ENCODE results near the gene CSNK1G2. TPM values are rescaled to one million over a fixed set of nuclear protein-coding genes. Genes with fewer than 3 reads are reported as not detected.

CSNK1G2 gene
- total RNA-seq, 8 experiments from 2014 or later, result 25.6 to 68.4 (median 49.8) TPM

GRCh38 chr19:2015608-2015950 is 74.6 kb downstream of the CSNK1G2 start, which contains the start of gene BTBD2:
BTBD2 (minus strand) TSS chr19:2015714; CDS start chr19:2015703, 11 bp downstream.
- peak within 1 kb of the TSS; percentile 64 to 84 (median 72) for H3K4me3 ChIP-seq
- ATAC-seq (replicated peaks in 6 of 8), result peak in 7 of 8 experiments; percentile 13 to 36 (median 27)
- in situ Hi-C loops (cut with MboI; ENCODE audit: low pct_unique_long_range_greater_than_20kb in 2 of 9, low sequenced_read_pairs in 9 of 9, unreplicated experiment in 9 of 9), result no loop called here
- peak within 1 kb of the TSS; percentile 83 to 90 for H3K27ac ChIP-seq
- peaks cover 15 to 23% of the 10 kb centered on the region in 2 donors for H3K4me1 ChIP-seq (replicated peaks in 1 of 2)
- WGBS, 10 experiments, result no CpG with 5 or more reads among the region's 20 CpGs

- Histone ChIP-seq H3K4me3 (peak overlapping the region; percentile 26 to 53 (median 44)), H3K27ac (peak overlapping the region in 1 of 2 donors; percentile 44), H3K4me1 (replicated peaks in 1 of 2) (peaks cover 15 to 23% of the 10 kb centered on the region in 2 donors)
- in situ Hi-C loops (cut with MboI; ENCODE audit: low pct_unique_long_range_greater_than_20kb in 2 of 9, low sequenced_read_pairs in 9 of 9, unreplicated experiment in 9 of 9), result no loop called here
- 40 to 100% (median 95%) methylated on average over 1 to 8 of the region's 23 CpGs; no CpG with 5 or more reads in 4 of the 10 experiments for whole genome bisulfite sequencing, 10 experiments
- peak; percentile 19 to 71 (median 48) for ATAC-seq (replicated peaks in 6 of 8)
Observed at GRCh38 chr19:2016041-2016807, 75.3 kb downstream of the CSNK1G2 start.

- no peak for ATAC-seq (replicated peaks in 6 of 8)
- WGBS, 10 experiments, result 40 to 94% (median 78%) methylated on average over 2 to 9 of the region's 13 CpGs; no CpG with 5 or more reads in 2 of the 10 experiments
Observed at GRCh38 chr19:2018752-2019151, 77.8 kb downstream of the CSNK1G2 start.

GRCh38 chr19:2021453-2022140 is 80.6 kb downstream of the CSNK1G2 start:
- no peak for ATAC-seq (replicated peaks in 6 of 8)
- Histone ChIP-seq H3K27ac (no peak overlapping the region), H3K4me1 (replicated peaks in 1 of 2) (no peaks in the 10 kb centered on the region), H3K4me3 (no peak overlapping the region)
- 80 to 100% (median 90%) methylated on average over 1 to 2 of the region's 4 CpGs; no CpG with 5 or more reads in 6 of the 10 experiments for WGBS, 10 experiments
- in situ Hi-C loops (cut with MboI; ENCODE audit: low pct_unique_long_range_greater_than_20kb in 2 of 9, low sequenced_read_pairs in 9 of 9, unreplicated experiment in 9 of 9), result no loop called here

More at GRCh38 chr19:2018752-2019151, 77.8 kb downstream of the CSNK1G2 start:
- Histone ChIP-seq H3K27ac (no peak overlapping the region), H3K4me1 (replicated peaks in 1 of 2) (peaks cover 6 to 15% of the 10 kb centered on the region in 2 donors), H3K4me3 (no peak overlapping the region)
- in situ Hi-C loops (cut with MboI; ENCODE audit: low pct_unique_long_range_greater_than_20kb in 2 of 9, low sequenced_read_pairs in 9 of 9, unreplicated experiment in 9 of 9), result no loop called here

- ATAC-seq (replicated peaks in 6 of 8), result no peak
- Histone ChIP-seq H3K4me1 (replicated peaks in 1 of 2) (no peaks in the 10 kb centered on the region), H3K27ac (no peak overlapping the region), H3K4me3 (no peak overlapping the region)
- WGBS, 10 experiments, result 77 to 100% (median 87%) methylated on average over 2 of the region's 2 CpGs; no CpG with 5 or more reads in 5 of the 10 experiments
- in situ Hi-C loops (cut with MboI; ENCODE audit: low pct_unique_long_range_greater_than_20kb in 2 of 9, low sequenced_read_pairs in 9 of 9, unreplicated experiment in 9 of 9), result no loop called here
Observed at GRCh38 chr19:2022289-2022688, 81.3 kb downstream of the CSNK1G2 start.

- Histone ChIP-seq H3K4me3 (no peak overlapping the region), H3K27ac (no peak overlapping the region), H3K4me1 (replicated peaks in 1 of 2) (no peaks in the 10 kb centered on the region)
- in situ Hi-C loops (cut with MboI; ENCODE audit: low pct_unique_long_range_greater_than_20kb in 2 of 9, low sequenced_read_pairs in 9 of 9, unreplicated experiment in 9 of 9), result no loop called here
- 60 to 100% (median 100%) methylated on average over 1 to 2 of the region's 10 CpGs; no CpG with 5 or more reads in 7 of the 10 experiments for WGBS, 10 experiments
- ATAC-seq (replicated peaks in 6 of 8), result no peak
Observed at GRCh38 chr19:2026770-2027169, 85.8 kb downstream of the CSNK1G2 start.

GRCh38 chr19:2027361-2027760 is 86.4 kb downstream of the CSNK1G2 start:
- ATAC-seq (replicated peaks in 6 of 8), result peak in 1 of 8 experiments; percentile 15
- Histone ChIP-seq H3K27ac (no peak overlapping the region), H3K4me3 (no peak overlapping the region), H3K4me1 (replicated peaks in 1 of 2) (peaks cover under 1 to 5% of the 10 kb centered on the region in 2 donors)
- in situ Hi-C loops (cut with MboI; ENCODE audit: low pct_unique_long_range_greater_than_20kb in 2 of 9, low sequenced_read_pairs in 9 of 9, unreplicated experiment in 9 of 9), result no loop called here
- 0 to 92% (median 58%) methylated on average over 1 to 8 of the region's 9 CpGs; no CpG with 5 or more reads in 2 of the 10 experiments for WGBS, 10 experiments

Other genes starting within 250 kb of the CSNK1G2 start
- 1 to 10 TPM in 1 of 8 experiments, under 1 TPM in 6, not detected in 1; 0.11 to 3.7 (median 0.35) TPM for gene ONECUT3, start 187.7 kb upstream of the CSNK1G2 start, total RNA-seq
- 1 to 10 TPM in 1 of 8 experiments, under 1 TPM in 7; 0.32 to 2.3 (median 0.78) TPM for gene ATP8B3, start 128.9 kb upstream of the CSNK1G2 start, total RNA-seq
- gene REXO1, start 92.7 kb upstream of the CSNK1G2 start, total RNA-seq, result 10 to 100 TPM in 4 of 8 experiments, 1 to 10 TPM in 4; 6.3 to 20.9 (median 11.1) TPM
- gene KLF16, start 77.6 kb upstream of the CSNK1G2 start, total RNA-seq, result 10 to 100 TPM in 2 of 8 experiments, 1 to 10 TPM in 6; 2.7 to 18.6 (median 4.6) TPM
- gene ABHD17A, start 55.7 kb upstream of the CSNK1G2 start, total RNA-seq, result 10 to 100 TPM; 30.4 to 42.3 (median 37.2) TPM
- 1 to 10 TPM in 5 of 8 experiments, under 1 TPM in 3; 0.50 to 3.8 (median 2.1) TPM for gene ADAT3, start 35.8 kb upstream of the CSNK1G2 start, total RNA-seq
- 10 to 100 TPM in 7 of 8 experiments, 1 to 10 TPM in 1; 8.4 to 47.8 (median 24.1) TPM for gene SCAMP4, start 35.8 kb upstream of the CSNK1G2 start, total RNA-seq
- gene BTBD2, start 74.5 kb downstream of the CSNK1G2 start, total RNA-seq, result 10 to 100 TPM; 20.3 to 92.3 (median 57.2) TPM
- 10 to 100 TPM; 33.0 to 95.2 (median 50.9) TPM for gene MKNK2, start 110.1 kb downstream of the CSNK1G2 start, total RNA-seq
- 10 to 100 TPM in 4 of 8 experiments, 1 to 10 TPM in 4; 7.2 to 16.3 (median 10.0) TPM for gene MOB3A, start 155.2 kb downstream of the CSNK1G2 start, total RNA-seq
- gene IZUMO4, start 155.7 kb downstream of the CSNK1G2 start, total RNA-seq, result 1 to 10 TPM; 1.6 to 4.5 (median 3.2) TPM
- gene AP3D1, start 210.4 kb downstream of the CSNK1G2 start, total RNA-seq, result 100 to 1,000 TPM in 2 of 8 experiments, 10 to 100 TPM in 6; 59.6 to 122 (median 78.8) TPM
- gene DOT1L, start 222.8 kb downstream of the CSNK1G2 start, total RNA-seq, result 10 to 100 TPM in 5 of 8 experiments, 1 to 10 TPM in 3; 3.4 to 27.9 (median 13.7) TPM

Measured in motor neuron (in vitro differentiated cells).